Bone marrow (tissue), 2 donors: Measurements from ENCODE around the gene NKAIN2.
"Not testable (repeated sequence)": the region's sequence is repeated elsewhere in the genome, so short reads cannot be mapped to it uniquely, and the experiment has no call there.

Experiments used
- DNase-seq, 2 donors: peaks; one replicate each; lab custom pipeline; 2025; lab: John Stamatoyannopoulos, UW

The NKAIN2 gene

GRCh38 chr6:124090491-124090890 lies 286.8 kb downstream of the NKAIN2 start:
- DNase-seq: no peak

- no peak for DNase-seq
Observed at GRCh38 chr6:124099520-124099919, 295.9 kb downstream of the NKAIN2 start.

GRCh38 chr6:124110514-124110913 lies 306.8 kb downstream of the NKAIN2 start:
- no peak for DNase-seq

- no peak for DNase-seq
Observed at GRCh38 chr6:124119596-124119995, 315.9 kb downstream of the NKAIN2 start.

GRCh38 chr6:124123617-124124209 lies 320.0 kb downstream of the NKAIN2 start:
- DNase-seq: no peak

- DNase-seq: no peak
Observed at GRCh38 chr6:124131259-124131658, 327.6 kb downstream of the NKAIN2 start.

- no peak for DNase-seq
Observed at GRCh38 chr6:124131779-124132178, 328.1 kb downstream of the NKAIN2 start.

GRCh38 chr6:124132256-124132655 lies 328.6 kb downstream of the NKAIN2 start:
- DNase-seq: no peak

GRCh38 chr6:124142852-124143251 lies 339.2 kb downstream of the NKAIN2 start:
- DNase-seq: no peak

GRCh38 chr6:124143435-124143834 lies 339.8 kb downstream of the NKAIN2 start:
- no peak for DNase-seq

GRCh38 chr6:124147621-124148020 lies 344.0 kb downstream of the NKAIN2 start:
- DNase-seq: no peak

GRCh38 chr6:124148236-124148957 lies 344.7 kb downstream of the NKAIN2 start:
- no peak for DNase-seq

GRCh38 chr6:124149646-124150045 lies 346.0 kb downstream of the NKAIN2 start:
- no peak for DNase-seq

- DNase-seq: no peak
Observed at GRCh38 chr6:124158024-124158423, 354.4 kb downstream of the NKAIN2 start.

GRCh38 chr6:124163676-124164075 lies 360.0 kb downstream of the NKAIN2 start:
- DNase-seq: no peak

GRCh38 chr6:124164343-124164742 lies 360.7 kb downstream of the NKAIN2 start:
- no peak for DNase-seq

GRCh38 chr6:124167249-124167648 lies 363.6 kb downstream of the NKAIN2 start:
- DNase-seq: not testable (repeated sequence)

- no peak for DNase-seq
Observed at GRCh38 chr6:124190256-124190655, 386.6 kb downstream of the NKAIN2 start.

- DNase-seq: no peak
Observed at GRCh38 chr6:124193132-124193531, 389.5 kb downstream of the NKAIN2 start.

GRCh38 chr6:124197148-124197547 lies 393.5 kb downstream of the NKAIN2 start:
- no peak for DNase-seq

GRCh38 chr6:124199286-124199685 lies 395.6 kb downstream of the NKAIN2 start:
- DNase-seq: no peak

GRCh38 chr6:124200661-124201060 lies 397.0 kb downstream of the NKAIN2 start:
- no peak for DNase-seq

GRCh38 chr6:124203101-124203811 lies 399.6 kb downstream of the NKAIN2 start:
- DNase-seq: no peak
